Neural progenitor cell (in vitro differentiated cells): Measurements from ENCODE around the gene PI3. TPM values are rescaled to one million over a fixed set of nuclear protein-coding genes. Genes with fewer than 3 reads are reported as not detected.
"Not testable (repeated sequence)": the region's sequence is repeated elsewhere in the genome, so short reads cannot be mapped to it uniquely, and the experiment has no call there.

ENCODE experiments used
- DNase-seq: peaks from one replicate; pipeline ENCODE4 v3.0.0-alpha.2; 2016; ENCODE audit warnings: low spot score
- H2AFZ ChIP-seq: fragments of 200-600 bp; sonication (generic); replicated peaks from 2 replicates; pipeline ENCODE4 v1.6.1; 2016; ENCODE audit warnings: antibody characterized with exemption
- H3F3A ChIP-seq: fragments of 200-600 bp; sonication (generic); 2 replicates; pipeline ENCODE4 v1.6.1; 2016; ENCODE audit warnings: antibody characterized with exemption, low read depth
- H3K27ac ChIP-seq: fragments of 200-600 bp; sonication (generic); 2 replicates; pipeline ENCODE4 v1.5.1; 2016; ENCODE audit warnings: mild to moderate bottlenecking
- H3K27me3 ChIP-seq: fragments of 200-600 bp; sonication (generic); 2 replicates; pipeline ENCODE4 v1.6.1; 2016; ENCODE audit warnings: mild to moderate bottlenecking, moderate library complexity
- H3K36me3 ChIP-seq: fragments of 200-600 bp; sonication (generic); 2 replicates; pipeline ENCODE4 v1.5.1; 2016
- H3K4me1 ChIP-seq: fragments of 200-600 bp; sonication (generic); 2 replicates; pipeline ENCODE4 v1.6.1; 2016; ENCODE audit warnings: mixed run types
- H3K4me2 ChIP-seq: fragments of 200-600 bp; sonication (generic); 2 replicates; pipeline ENCODE4 v1.6.1; 2016
- H3K4me3 ChIP-seq: fragments of 200-600 bp; sonication (generic); 2 replicates; pipeline ENCODE4 v1.5.1; 2016
- H3K79me2 ChIP-seq: fragments of 200-600 bp; sonication (generic); 2 replicates; pipeline ENCODE4 v1.6.1; 2016; ENCODE audit warnings: low read depth
- H3K9ac ChIP-seq: fragments of 200-600 bp; sonication (generic); 2 replicates; pipeline ENCODE4 v1.6.1; 2016
- H3K9me3 ChIP-seq: fragments of 200-600 bp; sonication (generic); 2 replicates; pipeline ENCODE4 v1.5.1; 2016; ENCODE audit warnings: low read depth
- H4K20me1 ChIP-seq: fragments of 200-600 bp; sonication (generic); 2 replicates; pipeline ENCODE4 v1.6.1; 2016; ENCODE audit warnings: low read depth
- H3K27ac Mint-ChIP-seq: 3 replicates; pipeline ENCODE4 v1.8.0; 2021; ENCODE audit warnings: mixed read lengths
- H3K27me3 Mint-ChIP-seq: 2 replicates; pipeline ENCODE4 v1.8.0; 2022; ENCODE audit warnings: low read depth, mild to moderate bottlenecking, inconsistent platforms, moderate library complexity, mixed read lengths; ENCODE audit not compliant: insufficient read depth
- H3K36me3 Mint-ChIP-seq: 3 replicates; pipeline ENCODE4 v1.8.0; 2021; ENCODE audit warnings: mixed read lengths
- H3K4me1 Mint-ChIP-seq: 3 replicates; pipeline ENCODE4 v1.8.0; 2021; ENCODE audit warnings: mixed read lengths
- H3K4me3 Mint-ChIP-seq: 3 replicates; pipeline ENCODE4 v1.8.0; 2021; ENCODE audit warnings: mild to moderate bottlenecking, moderate library complexity, mixed read lengths
- H3K9me3 Mint-ChIP-seq: 3 replicates; pipeline ENCODE4 v1.8.0; 2020; ENCODE audit warnings: mixed read lengths
- CTCF ChIP-seq: fragments of 200-600 bp; sonication (generic); IDR thresholded peaks from 2 replicates; pipeline ENCODE4 v1.5.1; 2017; ENCODE audit warnings: antibody characterized with exemption, mild to moderate bottlenecking
- EZH2 ChIP-seq: fragments of 200-600 bp; sonication (generic); IDR thresholded peaks from 2 replicates; pipeline ENCODE4 v1.6.1; 2017; ENCODE audit warnings: antibody characterized with exemption, mild to moderate bottlenecking, moderate library complexity
- EZH2phosphoT487 ChIP-seq: fragments of 200-600 bp; sonication (generic); IDR thresholded peaks from 2 replicates; pipeline ENCODE4 v1.6.1; 2017; ENCODE audit warnings: antibody characterized with exemption
- total RNA-seq: library from RNA; depleted of rRNA; stranded (reverse); fragments of >200 nt; gene quantifications from 2 replicates; pipeline ENCODE4 v1.2.3, GENCODE V29; 2015; ENCODE audit warnings: low replicate concordance

PI3 gene
- total RNA-seq, 1 donor from 2014 or later = not detected

GRCh38 chr20:45138561-45139300 lies 36.0 kb upstream of the PI3 start:
- Histone ChIP-seq H3K9ac (no peak overlapping the region), H3K4me1 (no peaks in the 10 kb centered on the region), H3K4me2 (no peak overlapping the region), H3K9me3 (no peaks in the 10 kb centered on the region), H2AFZ (no peak overlapping the region), H4K20me1 (no peaks in the 10 kb centered on the region), H3K36me3 (no peaks in the 10 kb centered on the region), H3F3A (no peaks in the 10 kb centered on the region), H3K79me2 (no peaks in the 10 kb centered on the region), H3K27me3 (peaks cover 5% of the 10 kb centered on the region), H3K27ac (no peak overlapping the region), H3K4me3 (no peak overlapping the region)
- Mint-ChIP-seq H3K36me3 (no peaks in the 10 kb centered on the region), H3K27ac (no peak overlapping the region), H3K9me3 (peaks cover 2% of the 10 kb centered on the region), H3K4me3 (no peak overlapping the region), H3K4me1 (no peaks in the 10 kb centered on the region), H3K27me3 (no peaks in the 10 kb centered on the region)
- peak; percentile 74 for DNase-seq
- TF ChIP-seq EZH2 (no peak), CTCF (peak; percentile 84)

- not testable (repeated sequence) for H2AFZ ChIP-seq, H3K4me3 Mint-ChIP-seq, H3K4me2 ChIP-seq, H4K20me1 ChIP-seq, H3K9ac ChIP-seq, H3K4me1 ChIP-seq, H3K4me1 Mint-ChIP-seq, H3K36me3 ChIP-seq, H3K4me3 ChIP-seq, H3F3A ChIP-seq, H3K27me3 ChIP-seq, H3K27me3 Mint-ChIP-seq, H3K27ac ChIP-seq, H3K79me2 ChIP-seq, H3K36me3 Mint-ChIP-seq, H3K27ac Mint-ChIP-seq, H3K9me3 Mint-ChIP-seq, H3K9me3 ChIP-seq, DNase-seq
These were observed 34.8 kb upstream of the PI3 start for GRCh38 chr20:45139733-45140375.

GRCh38 chr20:45140836-45141235 lies 33.9 kb upstream of the PI3 start:
- H3K4me3 ChIP-seq = no peak overlapping the region
- Mint-ChIP-seq H3K27me3 (no peaks in the 10 kb centered on the region), H3K36me3 (no peaks in the 10 kb centered on the region), H3K4me1 (no peaks in the 10 kb centered on the region), H3K27ac (no peak overlapping the region), H3K9me3 (peaks cover 2% of the 10 kb centered on the region), H3K4me3 (no peak overlapping the region)
- no peaks in the 10 kb centered on the region for H3K9me3 ChIP-seq
- no peak overlapping the region for H3K9ac ChIP-seq
- peaks cover 13% of the 10 kb centered on the region for H3K27me3 ChIP-seq
- H2AFZ ChIP-seq = no peak overlapping the region
- no peaks in the 10 kb centered on the region for H3K36me3 ChIP-seq
- no peak for DNase-seq
- H3K4me1 ChIP-seq = no peaks in the 10 kb centered on the region
- H4K20me1 ChIP-seq = no peaks in the 10 kb centered on the region
- H3K27ac ChIP-seq = no peak overlapping the region
- H3F3A ChIP-seq = no peaks in the 10 kb centered on the region
- H3K4me2 ChIP-seq = no peak overlapping the region
- no peaks in the 10 kb centered on the region for H3K79me2 ChIP-seq
- no peak for TF ChIP-seq CTCF
- no peak for TF ChIP-seq EZH2phosphoT487
- no peak for TF ChIP-seq EZH2

DNA sequence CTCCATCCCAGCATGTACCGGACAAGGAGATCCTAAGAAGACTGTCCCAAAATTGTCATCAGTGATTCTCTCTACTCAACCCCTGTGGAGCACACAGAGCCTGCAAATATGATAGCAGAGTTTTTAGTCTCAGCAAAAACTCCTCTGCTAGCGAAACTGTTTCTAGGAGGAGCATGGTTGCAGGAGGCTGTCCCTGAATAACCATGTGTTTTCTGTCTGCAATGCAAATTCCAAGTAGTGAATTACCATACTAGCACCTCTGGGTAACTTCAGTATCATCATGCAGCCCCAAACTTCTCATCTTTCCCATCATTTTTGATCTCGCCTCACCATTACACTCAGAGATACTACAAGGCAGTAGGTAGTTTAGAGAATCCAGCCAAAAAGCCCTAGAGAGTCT lies 25.6 kb upstream of the PI3 start:
- H3K27me3 Mint-ChIP-seq = peaks cover 8% of the 10 kb centered on the region

More for the DNA sequence above, 25.6 kb upstream of the PI3 start:
- H3K4me3 ChIP-seq = no peak overlapping the region
- H3K36me3 ChIP-seq = no peaks in the 10 kb centered on the region
- no peak overlapping the region for H3K9ac ChIP-seq
- H2AFZ ChIP-seq = no peak overlapping the region
- no peak overlapping the region for H3K27ac ChIP-seq
- no peaks in the 10 kb centered on the region for H3K36me3 Mint-ChIP-seq
- peaks cover 40% of the 10 kb centered on the region for H3K27me3 ChIP-seq
- H3F3A ChIP-seq = no peaks in the 10 kb centered on the region
- no peak for TF ChIP-seq CTCF
- TF ChIP-seq EZH2 = no peak
- no peak for TF ChIP-seq EZH2phosphoT487
- H3K4me3 Mint-ChIP-seq = no peak overlapping the region
- H3K9me3 Mint-ChIP-seq = no peaks in the 10 kb centered on the region
- H3K4me2 ChIP-seq = no peak overlapping the region
- H3K4me1 Mint-ChIP-seq = no peaks in the 10 kb centered on the region
- no peaks in the 10 kb centered on the region for H3K4me1 ChIP-seq
- DNase-seq = no peak
- H4K20me1 ChIP-seq = no peaks in the 10 kb centered on the region
- no peaks in the 10 kb centered on the region for H3K79me2 ChIP-seq
- H3K27ac Mint-ChIP-seq = no peak overlapping the region
- no peaks in the 10 kb centered on the region for H3K9me3 ChIP-seq
